Measurements from ENCODE around the gene NLGN1. TPM values are rescaled to one million over a fixed set of nuclear protein-coding genes. Genes with fewer than 3 reads are reported as not detected.

NLGN1 gene
- total RNA-seq, 4 donors from 2014 or later, result 12.9 to 20.9 (median 18.0) TPM

DNA sequence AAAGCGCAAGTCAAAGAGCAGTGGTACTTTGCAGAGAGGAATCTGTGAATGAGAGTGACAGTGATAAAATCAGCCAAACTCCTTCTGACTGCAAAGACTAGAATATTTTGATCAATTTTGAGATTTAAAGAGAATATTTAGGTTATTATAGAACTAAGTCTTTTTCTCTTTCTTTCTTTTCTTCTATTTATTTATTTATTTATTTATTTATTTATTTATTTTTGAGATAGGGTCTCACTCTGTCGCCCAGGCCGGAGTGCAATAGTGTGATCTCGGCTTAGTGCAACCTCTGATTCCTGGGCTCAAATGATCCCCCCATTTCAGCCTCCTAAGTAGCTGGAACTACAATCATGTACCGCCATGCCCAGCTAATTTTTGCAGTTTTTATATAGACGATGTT is 857.9 kb downstream of the NLGN1 start:
- Histone ChIP-seq H3K36me3 (no peaks in the 10 kb centered on the region), H3K27me3 (no peaks in the 10 kb centered on the region), H3K4me3 (no peak overlapping the region), H3K4me1 (peaks cover 0 to 22% (median 9%) of the 10 kb centered on the region in 4 donors), H3K9me3 (no peaks in the 10 kb centered on the region), H3K27ac (replicated peaks in 1 of 4) (no peak overlapping the region)
- 91% methylated on average over 6 of the region's 6 CpGs for WGBS
- intact Hi-C loops (cut with DNase I), result no loop called here
- DNase-seq (ENCODE audit: extremely low spot score), result no peak
- TF ChIP-seq, protein P1, sequence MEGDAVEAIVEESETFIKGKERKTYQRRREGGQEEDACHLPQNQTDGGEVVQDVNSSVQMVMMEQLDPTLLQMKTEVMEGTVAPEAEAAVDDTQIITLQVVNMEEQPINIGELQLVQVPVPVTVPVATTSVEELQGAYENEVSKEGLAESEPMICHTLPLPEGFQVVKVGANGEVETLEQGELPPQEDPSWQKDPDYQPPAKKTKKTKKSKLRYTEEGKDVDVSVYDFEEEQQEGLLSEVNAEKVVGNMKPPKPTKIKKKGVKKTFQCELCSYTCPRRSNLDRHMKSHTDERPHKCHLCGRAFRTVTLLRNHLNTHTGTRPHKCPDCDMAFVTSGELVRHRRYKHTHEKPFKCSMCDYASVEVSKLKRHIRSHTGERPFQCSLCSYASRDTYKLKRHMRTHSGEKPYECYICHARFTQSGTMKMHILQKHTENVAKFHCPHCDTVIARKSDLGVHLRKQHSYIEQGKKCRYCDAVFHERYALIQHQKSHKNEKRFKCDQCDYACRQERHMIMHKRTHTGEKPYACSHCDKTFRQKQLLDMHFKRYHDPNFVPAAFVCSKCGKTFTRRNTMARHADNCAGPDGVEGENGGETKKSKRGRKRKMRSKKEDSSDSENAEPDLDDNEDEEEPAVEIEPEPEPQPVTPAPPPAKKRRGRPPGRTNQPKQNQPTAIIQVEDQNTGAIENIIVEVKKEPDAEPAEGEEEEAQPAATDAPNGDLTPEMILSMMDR (IDR thresholded peaks at IDR 0.05), result no peak
- TF ChIP-seq EP300 (IDR thresholded peaks at IDR 0.05) (no peak), POLR2AphosphoS5 (IDR thresholded peaks at IDR 0.05) (no peak), POLR2A (IDR thresholded peaks at IDR 0.05; ENCODE audit: low read depth) (no peak)

DNA sequence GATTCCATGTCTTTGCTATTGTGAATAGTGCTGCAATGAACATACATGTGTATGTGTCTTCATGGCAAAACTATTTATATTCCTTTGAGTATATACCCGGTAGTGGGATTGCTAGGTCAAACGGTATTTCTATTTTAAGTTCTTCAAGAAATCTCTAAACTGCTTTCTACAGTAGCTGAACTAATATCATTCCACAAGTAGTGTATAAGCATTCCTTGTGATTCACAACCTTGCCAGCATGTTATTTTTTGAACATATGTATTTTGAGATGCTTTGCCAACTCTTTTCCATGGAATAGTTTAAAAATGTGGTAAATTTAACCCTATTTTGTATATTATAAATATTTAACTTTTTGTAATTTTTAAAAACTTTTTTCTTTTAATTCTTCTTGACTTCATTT is 868.9 kb downstream of the NLGN1 start:
- Histone ChIP-seq H3K36me3 (no peaks in the 10 kb centered on the region), H3K27ac (replicated peaks in 1 of 4) (no peak overlapping the region), H3K4me3 (no peak overlapping the region), H3K9me3 (no peaks in the 10 kb centered on the region), H3K27me3 (no peaks in the 10 kb centered on the region), H3K4me1 (no peaks in the 10 kb centered on the region)
- TF ChIP-seq EP300 (IDR thresholded peaks at IDR 0.05), result no peak
- TF ChIP-seq POLR2AphosphoS5 (IDR thresholded peaks at IDR 0.05), result no peak
- TF ChIP-seq, protein P1 (IDR thresholded peaks at IDR 0.05), result no peak
- TF ChIP-seq POLR2A (IDR thresholded peaks at IDR 0.05; ENCODE audit: low read depth), result no peak
- intact Hi-C loops (cut with DNase I), result no loop called here
- 93% methylated on average over 2 of the region's 2 CpGs for WGBS
- no peak for DNase-seq (ENCODE audit: extremely low spot score)

DNA sequence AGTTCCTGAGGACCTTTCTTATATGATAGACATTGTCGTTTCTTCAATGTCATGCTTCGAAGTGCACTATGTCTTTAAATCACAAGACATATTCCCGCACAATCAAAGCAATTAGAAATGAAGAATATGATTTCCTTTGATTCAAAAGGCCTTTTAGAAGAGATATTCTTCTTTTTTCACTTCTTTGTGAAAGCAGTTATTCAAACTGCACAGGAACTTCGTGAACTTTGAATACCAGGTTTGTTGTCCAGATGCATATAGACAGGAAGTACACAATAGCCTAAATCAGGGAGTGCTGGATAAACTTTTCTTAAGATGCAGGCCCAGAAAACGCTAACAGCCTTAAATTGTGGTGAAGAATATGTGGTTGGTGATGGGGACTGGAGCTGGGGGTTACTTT is 870.5 kb downstream of the NLGN1 start:
- Histone ChIP-seq H3K9me3 (no peaks in the 10 kb centered on the region), H3K4me1 (no peaks in the 10 kb centered on the region), H3K4me3 (no peak overlapping the region), H3K27me3 (no peaks in the 10 kb centered on the region), H3K27ac (replicated peaks in 1 of 4) (no peak overlapping the region), H3K36me3 (no peaks in the 10 kb centered on the region)
- WGBS, result 89% methylated on average over 5 of the region's 5 CpGs
- intact Hi-C loops (cut with DNase I), result no loop called here
- TF ChIP-seq POLR2A (IDR thresholded peaks at IDR 0.05; ENCODE audit: low read depth), result no peak
- no peak for TF ChIP-seq EP300 (IDR thresholded peaks at IDR 0.05)
- TF ChIP-seq, protein P1 (IDR thresholded peaks at IDR 0.05), result no peak
- DNase-seq (ENCODE audit: extremely low spot score), result no peak

- no peaks in the 10 kb centered on the region for H3K4me1 ChIP-seq
- TF ChIP-seq, protein P1 (IDR thresholded peaks at IDR 0.05), result no peak
- no peak for TF ChIP-seq POLR2AphosphoS5 (IDR thresholded peaks at IDR 0.05)
- TF ChIP-seq POLR2A (IDR thresholded peaks at IDR 0.05; ENCODE audit: low read depth), result no peak
- no peak for TF ChIP-seq EP300 (IDR thresholded peaks at IDR 0.05)
- H3K36me3 ChIP-seq, result no peaks in the 10 kb centered on the region
- no peak overlapping the region for H3K4me3 ChIP-seq
- H3K9me3 ChIP-seq, result no peaks in the 10 kb centered on the region
- no peak for DNase-seq (ENCODE audit: extremely low spot score)
- no peak overlapping the region for H3K27ac ChIP-seq (replicated peaks in 1 of 4)
- intact Hi-C loops (cut with DNase I), result no loop called here
- no peaks in the 10 kb centered on the region for H3K27me3 ChIP-seq
- WGBS, result 92% methylated on average over 3 of the region's 3 CpGs
Measured at GRCh38 chr3:174268586-174268985, 871.0 kb downstream of the NLGN1 start.

GRCh38 chr3:174270841-174271240 is 873.3 kb downstream of the NLGN1 start:
- no peaks in the 10 kb centered on the region for H3K4me1 ChIP-seq
- intact Hi-C loops (cut with DNase I), result no loop called here
- no peak overlapping the region for H3K27ac ChIP-seq (replicated peaks in 1 of 4)
- DNase-seq (ENCODE audit: extremely low spot score), result no peak
- TF ChIP-seq EP300 (IDR thresholded peaks at IDR 0.05) (no peak), POLR2A (IDR thresholded peaks at IDR 0.05; ENCODE audit: low read depth) (no peak), POLR2AphosphoS5 (IDR thresholded peaks at IDR 0.05) (no peak)
- TF ChIP-seq, protein P1 (IDR thresholded peaks at IDR 0.05), result no peak
- no peaks in the 10 kb centered on the region for H3K36me3 ChIP-seq
- 56% methylated on average over 2 of the region's 2 CpGs for WGBS
- H3K4me3 ChIP-seq, result no peak overlapping the region
- H3K27me3 ChIP-seq, result no peaks in the 10 kb centered on the region
- no peaks in the 10 kb centered on the region for H3K9me3 ChIP-seq
